DMS153 treated with DMSO at 0.1 percent for 48 hours (cell line): ENCODE data around the gene NFIC.
"Not testable (repeated sequence)": the region's sequence is repeated elsewhere in the genome, so short reads cannot be mapped to it uniquely, and the experiment has no call there.

Experiments
- DNase-seq: peaks from one replicate; lab custom pipeline; 2025; ENCODE audit not compliant: unreplicated experiment; lab: John Stamatoyannopoulos, UW

Gene NFIC

GRCh38 chr19:3370728-3371591 lies 4.6 kb downstream of the NFIC start:
- no peak for DNase-seq

- no peak for DNase-seq
Observed at GRCh38 chr19:3372413-3372812, 6.0 kb downstream of the NFIC start.

- no peak for DNase-seq
Observed at GRCh38 chr19:3373971-3374368, 7.6 kb downstream of the NFIC start.

- no peak for DNase-seq
Observed at GRCh38 chr19:3374369-3375112, 8.2 kb downstream of the NFIC start.

- DNase-seq, result no peak
Observed at GRCh38 chr19:3375221-3376090, 9.1 kb downstream of the NFIC start.

GRCh38 chr19:3376091-3376455 lies 9.7 kb downstream of the NFIC start:
- DNase-seq, result not testable (repeated sequence)

- DNase-seq, result no peak
Observed at GRCh38 chr19:3378352-3379150, 12.2 kb downstream of the NFIC start.

- no peak for DNase-seq
Observed at GRCh38 chr19:3380829-3381228, 14.4 kb downstream of the NFIC start.

GRCh38 chr19:3381701-3382372 lies 15.5 kb downstream of the NFIC start:
- no peak for DNase-seq

- DNase-seq, result no peak
Observed at GRCh38 chr19:3382460-3383100, 16.2 kb downstream of the NFIC start.

GRCh38 chr19:3383121-3383722 lies 16.8 kb downstream of the NFIC start:
- no peak for DNase-seq

GRCh38 chr19:3386447-3387234 lies 20.3 kb downstream of the NFIC start:
- no peak for DNase-seq

- peak; percentile 75 for DNase-seq
Observed at GRCh38 chr19:3387645-3388589, 21.5 kb downstream of the NFIC start.

- DNase-seq, result no peak
Observed at GRCh38 chr19:3389446-3389778, 23.0 kb downstream of the NFIC start.

- DNase-seq, result peak; percentile 47
Observed at GRCh38 chr19:3389876-3390371, 23.5 kb downstream of the NFIC start.

- DNase-seq, result not testable (repeated sequence)
Observed at GRCh38 chr19:3391911-3392310, 25.5 kb downstream of the NFIC start.

GRCh38 chr19:3392480-3392879 lies 26.1 kb downstream of the NFIC start:
- DNase-seq, result no peak
